HL-60/S4 treated with retinoic acid at 250 ng/mL for 4 days and 3 days (cell line): Measurements from ENCODE around the gene VIT.

Experiments
- in situ Hi-C: fragments of 300-500 bp; cut with MboI; formaldehyde crosslinking; loops from 2 replicates; pipeline ENCODE4 v1.7.0; 2022; ENCODE audit warnings: low sequenced_read_pairs

Gene VIT

GRCh38 chr2:36696533-36696932 lies at the start of gene VIT:
Gene VIT (plus strand): TSS chr2:36696707. CDS start chr2:36716371, 19,664 bp downstream.
- in situ Hi-C loops: no loop called here

GRCh38 chr2:36650031-36650829 lies 46.3 kb upstream of the VIT start:
- in situ Hi-C loops: loop anchor here (25.0 kb wide), 1 partner anchor 288 kb away; the partner anchor contains the start of gene CRIM1

GRCh38 chr2:36653155-36653554 lies 43.4 kb upstream of the VIT start:
- in situ Hi-C loops: loop anchor here (25.0 kb wide), 1 partner anchor 291 kb away; the partner anchor contains the start of gene CRIM1

- in situ Hi-C loops: loop anchor here (25.0 kb wide), 1 partner anchor 292 kb away; the partner anchor contains the start of gene CRIM1
Observed at GRCh38 chr2:36653967-36654694, 42.4 kb upstream of the VIT start.

- in situ Hi-C loops: loop anchor here (25.0 kb wide), 1 partner anchor 293 kb away; the partner anchor contains the start of gene CRIM1
Observed at GRCh38 chr2:36655453-36655852, 41.1 kb upstream of the VIT start.

GRCh38 chr2:36657703-36658102 lies 38.8 kb upstream of the VIT start:
- in situ Hi-C loops: loop anchor here (25.0 kb wide), 1 partner anchor 295 kb away; the partner anchor contains the start of gene CRIM1

- in situ Hi-C loops: loop anchor here (25.0 kb wide), 1 partner anchor 296 kb away; the partner anchor contains the start of gene CRIM1
Observed at GRCh38 chr2:36658277-36658748, 38.2 kb upstream of the VIT start.

- in situ Hi-C loops: loop anchor here (25.0 kb wide), 1 partner anchor 297 kb away; the partner anchor contains the start of gene CRIM1
Observed at GRCh38 chr2:36659218-36659617, 37.3 kb upstream of the VIT start.

- in situ Hi-C loops: loop anchor here (25.0 kb wide), 1 partner anchor 298 kb away; the partner anchor contains the start of gene CRIM1
Observed at GRCh38 chr2:36659872-36660312, 36.6 kb upstream of the VIT start.

- in situ Hi-C loops: loop anchor here (25.0 kb wide), 1 partner anchor 300 kb away; the partner anchor contains the start of gene CRIM1
Observed at GRCh38 chr2:36662638-36663037, 33.9 kb upstream of the VIT start.

GRCh38 chr2:36663295-36663694 lies 33.2 kb upstream of the VIT start:
- in situ Hi-C loops: loop anchor here (25.0 kb wide), 1 partner anchor 301 kb away; the partner anchor contains the start of gene CRIM1

- in situ Hi-C loops: loop anchor here (25.0 kb wide), 1 partner anchor 302 kb away; the partner anchor contains the start of gene CRIM1
Observed at GRCh38 chr2:36663851-36664695, 32.4 kb upstream of the VIT start.

GRCh38 chr2:36664696-36665076 lies 31.8 kb upstream of the VIT start:
- in situ Hi-C loops: loop anchor here (25.0 kb wide), 1 partner anchor 302 kb away; the partner anchor contains the start of gene CRIM1

- in situ Hi-C loops: loop anchor here (25.0 kb wide), 1 partner anchor 306 kb away; the partner anchor contains the start of gene CRIM1
Observed at GRCh38 chr2:36667931-36668330, 28.6 kb upstream of the VIT start.

- in situ Hi-C loops: loop anchor here (25.0 kb wide), 1 partner anchor 309 kb away; the partner anchor contains the start of gene CRIM1
Observed at GRCh38 chr2:36670881-36671595, 25.5 kb upstream of the VIT start.

- in situ Hi-C loops: loop anchor here (25.0 kb wide), 1 partner anchor 309 kb away; the partner anchor contains the start of gene CRIM1
Observed at GRCh38 chr2:36671731-36672130, 24.8 kb upstream of the VIT start.

GRCh38 chr2:36672199-36672598 lies 24.3 kb upstream of the VIT start:
- in situ Hi-C loops: loop anchor here (25.0 kb wide), 1 partner anchor 310 kb away; the partner anchor contains the start of gene CRIM1

- in situ Hi-C loops: no loop called here
Observed at GRCh38 chr2:36675579-36676282, 20.8 kb upstream of the VIT start.
